DMS153 treated with DMSO at 0.1 percent for 48 hours (cell line): ENCODE results near the gene ARMH4.

Experiments
- DNase-seq: peaks from one replicate; lab custom pipeline; 2025; ENCODE audit not compliant: unreplicated experiment; lab: John Stamatoyannopoulos, UW

Gene ARMH4

DNA sequence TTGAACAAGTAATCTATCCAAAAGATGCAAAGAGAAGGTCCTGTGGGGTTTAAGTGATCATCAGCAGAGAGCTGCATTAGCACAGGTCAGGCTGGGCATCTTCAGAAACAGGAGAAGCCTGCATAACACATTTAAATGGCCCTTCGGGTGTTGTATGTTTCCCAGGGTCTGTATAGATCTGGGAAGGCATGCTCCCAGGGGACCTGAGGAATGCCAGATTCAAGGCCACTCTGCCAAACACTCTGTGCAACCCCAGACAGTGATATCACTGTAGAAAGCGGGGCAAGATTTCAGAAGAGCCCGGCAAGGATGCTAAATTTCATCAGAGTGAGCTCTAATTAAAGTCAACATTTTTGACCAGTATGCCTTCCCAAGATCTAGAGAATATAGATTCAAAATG lies 92.9 kb downstream of the ARMH4 start:
- no peak for DNase-seq

- DNase-seq: no peak
These were observed 96.5 kb downstream of the ARMH4 start for GRCh38 chr14:58055497-58056010.

DNA sequence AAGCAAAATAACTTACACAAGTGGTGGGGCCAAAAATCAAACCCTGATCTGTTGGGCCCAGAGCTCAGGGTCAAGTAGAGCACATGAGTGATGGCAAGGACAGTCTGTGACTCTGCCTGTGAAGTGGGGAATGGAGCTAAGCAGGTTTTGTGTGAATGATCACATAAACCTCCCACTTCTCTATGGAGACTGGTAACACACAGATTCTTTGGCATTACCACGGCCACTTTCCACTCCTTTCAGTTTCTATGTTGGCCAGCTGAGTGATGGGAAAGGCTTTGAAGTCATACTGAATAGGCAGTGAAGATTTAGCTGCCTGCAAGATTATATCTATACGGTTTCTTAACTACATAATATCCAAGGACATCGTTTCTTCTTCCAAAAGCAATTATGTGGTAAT lies 97.9 kb downstream of the ARMH4 start:
- no peak for DNase-seq

DNA sequence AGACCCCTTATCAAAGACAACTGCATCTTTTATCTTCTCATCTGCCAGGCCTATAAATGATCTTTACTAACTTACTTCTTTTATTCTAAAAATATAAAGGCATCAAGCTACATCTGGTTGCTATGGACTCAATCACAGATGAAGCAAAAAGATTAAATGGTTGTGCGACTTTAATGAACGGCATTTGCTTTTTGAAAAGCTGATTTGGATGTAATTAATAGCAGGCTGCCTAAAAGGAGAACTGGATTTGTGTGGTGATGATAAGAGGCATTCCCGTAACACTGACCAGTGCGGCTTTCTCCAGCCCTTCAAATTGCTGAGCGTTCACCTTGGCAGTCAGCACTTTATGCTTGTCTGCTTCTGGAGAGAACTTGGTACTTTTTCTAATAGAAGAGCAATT lies 103.8 kb downstream of the ARMH4 start:
- no peak for DNase-seq

GRCh38 chr14:58027904-58028303 lies 124.1 kb downstream of the ARMH4 start:
- DNase-seq: no peak

- no peak for DNase-seq
These were observed 125.0 kb downstream of the ARMH4 start for GRCh38 chr14:58026967-58027366.

- DNase-seq: no peak
These were observed 125.8 kb downstream of the ARMH4 start for GRCh38 chr14:58026219-58026618.

DNA sequence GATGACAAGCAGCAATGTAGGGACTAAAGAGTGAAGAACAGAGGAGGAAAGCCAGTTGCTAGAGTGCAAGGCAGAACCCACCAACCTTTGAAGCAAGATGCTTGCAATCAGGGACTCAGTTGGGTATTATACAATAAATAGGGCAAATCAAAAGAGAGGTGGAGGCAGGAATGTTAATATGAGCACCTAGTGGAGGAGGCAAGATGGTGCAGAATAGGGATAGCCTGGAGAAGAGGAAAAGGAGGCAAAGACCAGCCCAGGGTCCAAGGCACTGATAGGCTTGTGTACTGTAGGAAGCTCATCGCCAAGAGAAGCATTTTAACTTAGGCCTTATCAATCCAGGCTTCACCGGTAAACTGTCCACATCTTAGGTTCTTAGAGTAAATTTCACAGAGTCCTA lies 137.2 kb downstream of the ARMH4 start:
- DNase-seq: no peak

GRCh38 chr14:58002618-58003017 lies 149.4 kb downstream of the ARMH4 start:
- DNase-seq: no peak

- no peak for DNase-seq
These were observed 152.0 kb downstream of the ARMH4 start for GRCh38 chr14:57999979-58000378.

GRCh38 chr14:57999471-57999870 lies 152.5 kb downstream of the ARMH4 start:
- no peak for DNase-seq

DNA sequence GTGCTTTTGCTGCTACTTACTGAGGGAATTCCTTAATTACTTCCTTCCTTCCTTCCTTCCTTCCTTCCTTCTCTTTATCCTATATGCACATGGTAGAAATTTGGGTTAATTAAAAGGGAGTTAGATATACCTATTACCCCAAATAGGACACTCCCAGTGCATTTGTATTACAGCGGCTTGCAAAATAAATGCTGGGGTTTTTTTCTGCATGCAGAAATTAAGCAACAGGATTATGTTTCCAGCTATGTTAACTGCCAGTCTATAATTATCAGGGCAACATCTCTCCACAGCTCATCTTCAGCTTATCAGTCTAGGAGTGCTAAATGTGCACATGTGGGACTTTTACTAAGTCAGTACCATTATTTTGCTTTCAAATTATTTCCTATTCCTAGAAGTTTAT lies 153.2 kb downstream of the ARMH4 start:
- DNase-seq: no peak

GRCh38 chr14:57991353-57991752 lies 160.7 kb downstream of the ARMH4 start:
- no peak for DNase-seq

- DNase-seq: no peak
These were observed 163.6 kb downstream of the ARMH4 start for GRCh38 chr14:57988445-57988844.

- DNase-seq: no peak
These were observed 164.3 kb downstream of the ARMH4 start for GRCh38 chr14:57987596-57988300.

DNA sequence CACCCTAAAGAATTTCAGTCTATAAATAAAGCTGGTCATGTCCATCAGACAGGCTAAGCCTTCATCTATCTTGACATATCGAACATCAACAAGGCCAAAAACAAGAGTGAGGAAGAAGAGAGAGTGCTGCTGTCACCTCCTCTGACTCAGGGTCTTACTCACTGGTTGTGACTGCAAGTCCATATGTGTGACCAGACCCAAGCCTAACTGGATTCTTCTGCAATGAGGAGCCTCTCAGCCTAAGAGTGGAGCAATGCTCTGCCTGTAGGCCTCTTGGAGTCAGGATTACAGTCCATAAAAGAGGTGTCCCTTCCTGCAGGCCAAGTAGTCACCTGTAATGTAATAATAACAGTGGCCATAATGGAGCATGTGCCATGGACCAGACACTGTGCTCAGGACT lies 165.0 kb downstream of the ARMH4 start:
- no peak for DNase-seq

DNA sequence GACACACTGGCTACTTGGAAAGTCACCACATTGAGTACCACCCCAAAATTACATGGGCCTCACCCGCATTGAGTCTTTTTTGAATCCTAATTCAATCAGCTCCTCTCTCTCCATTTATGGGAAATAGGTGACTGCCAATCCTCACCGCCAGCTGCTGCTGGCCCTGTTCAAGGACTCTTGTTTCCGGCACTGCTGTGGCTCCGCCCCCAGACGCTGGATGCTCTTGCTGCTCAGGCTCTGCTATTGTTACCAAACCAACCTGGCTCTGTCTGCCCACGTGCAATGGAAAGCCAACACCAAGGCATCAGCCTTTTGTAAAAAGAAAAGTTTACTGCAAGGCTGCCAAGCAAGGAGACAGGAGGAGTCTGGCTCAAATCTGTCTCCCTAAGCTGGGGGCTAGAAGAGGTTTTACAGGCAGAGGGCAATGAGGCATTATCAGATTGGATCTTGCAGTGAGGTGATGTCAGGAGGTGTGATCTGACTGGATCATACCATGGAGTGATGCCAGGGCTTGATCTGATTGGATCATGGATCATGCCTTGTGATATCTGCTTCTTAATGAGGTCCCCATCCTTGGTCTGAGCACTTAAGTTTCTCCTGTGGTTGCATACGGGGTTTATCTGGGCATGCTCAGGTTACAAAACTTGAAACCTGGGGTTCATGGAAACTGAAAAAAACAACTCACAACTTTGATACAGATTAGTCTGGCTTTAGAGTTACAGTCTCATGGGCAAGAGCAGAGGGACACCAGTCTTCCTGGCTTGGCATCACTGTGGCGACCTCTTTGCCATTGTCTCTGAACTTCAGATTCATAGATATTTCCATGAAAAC lies 169.0 kb downstream of the ARMH4 start:
- DNase-seq: peak; percentile 76

GRCh38 chr14:57981817-57982560 lies 170.0 kb downstream of the ARMH4 start:
- no peak for DNase-seq

DNA sequence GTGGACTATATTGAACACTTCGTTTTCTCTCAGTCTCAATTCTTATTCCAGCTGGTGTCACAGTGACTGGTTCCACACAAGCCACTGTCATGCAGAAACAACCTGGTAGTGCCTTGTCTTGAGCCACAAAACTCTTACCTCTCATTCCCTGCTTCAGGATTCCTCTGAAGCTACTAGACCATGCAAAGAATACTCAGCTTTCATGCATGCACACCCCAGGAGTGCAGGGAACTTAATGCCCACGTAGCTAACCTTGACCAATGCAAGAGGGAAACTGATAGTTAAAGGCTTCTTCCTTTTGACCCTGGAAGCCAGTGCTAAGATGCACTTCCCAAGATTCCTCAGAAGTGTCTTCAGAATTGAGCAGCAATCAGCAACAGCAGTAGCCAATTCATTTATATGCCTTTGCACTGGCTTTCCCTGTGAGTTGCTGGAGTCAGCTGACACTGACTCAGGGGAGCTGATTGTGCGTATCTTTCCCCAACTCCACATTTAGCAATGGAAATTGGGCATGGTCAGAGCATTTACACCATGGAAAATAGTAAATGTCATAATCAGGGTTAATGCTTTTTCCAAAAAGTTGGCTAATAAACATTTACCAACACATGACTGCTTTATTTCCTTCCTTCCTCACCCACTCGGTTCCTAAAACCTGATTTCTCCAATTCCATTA lies 172.5 kb downstream of the ARMH4 start:
- no peak for DNase-seq

DNA sequence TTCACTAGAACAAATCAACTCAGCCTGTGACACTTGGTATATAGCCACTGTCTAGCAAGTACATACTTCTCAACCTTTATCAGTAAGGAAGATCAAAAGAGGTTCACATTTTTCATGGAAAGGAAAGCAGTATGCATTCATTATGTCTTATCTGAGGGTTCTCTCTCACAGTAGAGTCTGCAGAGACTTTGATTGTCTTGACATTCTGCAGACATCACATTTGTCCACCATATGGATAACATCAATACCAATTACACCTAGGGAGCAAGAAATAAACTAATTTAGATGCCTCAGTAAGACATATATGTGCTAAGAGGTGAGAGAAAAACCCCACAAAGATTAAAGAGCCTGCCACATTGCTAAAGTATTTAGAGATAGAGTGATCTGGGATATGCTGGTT lies 175.3 kb downstream of the ARMH4 start:
- no peak for DNase-seq

DNA sequence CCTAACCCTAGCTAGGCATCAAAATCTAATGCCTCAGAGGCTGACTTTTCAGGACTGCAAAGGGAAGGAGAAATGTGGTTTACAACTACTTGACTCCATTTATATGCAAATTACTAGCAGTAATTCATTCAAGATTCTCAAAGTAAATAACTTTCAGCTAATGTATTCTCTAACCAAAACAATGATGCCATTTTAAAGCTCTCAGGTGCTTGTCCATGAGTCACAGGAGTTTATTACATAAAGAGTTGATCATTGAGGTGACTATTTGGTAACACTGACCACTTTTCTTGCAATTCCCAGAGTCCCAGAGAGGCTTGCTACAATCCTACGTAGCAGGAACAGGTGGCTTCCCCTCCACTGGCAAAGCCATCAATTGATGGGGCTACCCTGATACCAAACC lies 177.1 kb downstream of the ARMH4 start:
- no peak for DNase-seq
